GM10266 (cell line): Measurements from ENCODE around the gene SRSF11.
A peak's percentile ranks its signal among the peaks of the same experiment; 100 is the strongest.
"Not testable (repeated sequence)": the region's sequence is repeated elsewhere in the genome, so short reads cannot be mapped to it uniquely, and the experiment has no call there.

Source experiments
- DNase-seq: peaks from one replicate; pipeline ENCODE4 v3.0.0; 2012; ENCODE audit errors: extremely low spot score
- CTCF ChIP-seq: IDR thresholded peaks from 2 replicates; pipeline ENCODE4 v1.5.1; 2012; ENCODE audit warnings: mild to moderate bottlenecking, low read depth; ENCODE audit not compliant: control insufficient read depth, insufficient read depth; ENCODE audit errors: missing control alignments

The SRSF11 gene

GRCh38 chr1:70196333-70196732 lies 24.8 kb upstream of the SRSF11 start:
- no peak for DNase-seq
- TF ChIP-seq CTCF: peak; percentile 10

- no peak for DNase-seq
- TF ChIP-seq CTCF: no peak
Measured at GRCh38 chr1:70200065-70200464, 21.1 kb upstream of the SRSF11 start.

- TF ChIP-seq CTCF: no peak
- no peak for DNase-seq
Measured at GRCh38 chr1:70202173-70202758, 18.9 kb upstream of the SRSF11 start.

- no peak for TF ChIP-seq CTCF
- no peak for DNase-seq
Measured at GRCh38 chr1:70204139-70204538, 17.0 kb upstream of the SRSF11 start.

GRCh38 chr1:70204600-70204999 lies 16.6 kb upstream of the SRSF11 start:
- no peak for DNase-seq
- TF ChIP-seq CTCF: no peak

GRCh38 chr1:70205071-70205433 lies 16.1 kb upstream of the SRSF11 start:
- no peak for TF ChIP-seq CTCF
- no peak for DNase-seq

GRCh38 chr1:70205434-70206118 lies 15.6 kb upstream of the SRSF11 start, which contains the start of gene LRRC40:
Gene LRRC40, minus strand, starts transcription at chr1:70205579. Its CDS starts 39 bp downstream, at chr1:70205540.
- no peak for TF ChIP-seq CTCF
- DNase-seq: peak; percentile 87

GRCh38 chr1:70206833-70207232 lies 14.3 kb upstream of the SRSF11 start:
- not testable (repeated sequence) for DNase-seq
